Right lobe of liver (tissue), 4 donors: Measurements from ENCODE around the gene DGKK.

Experiments used
- POLR2A ChIP-seq: fragments of 450-650 bp; IDR thresholded peaks from one replicate; pipeline ENCODE4 v1.6.1; 2017; ENCODE audit warnings: antibody characterized with exemption, mild to moderate bottlenecking
- TF ChIP-seq, protein P1 (sequence below), 4 donors: fragments of 200-600 bp in 3 of 4; fragments of 450-650 bp in 1 of 4; IDR thresholded peaks; one replicate each; pipeline versions ENCODE4 v1.5.1 to v1.8.0; 2016 to 2022; ENCODE audit warnings: antibody characterized with exemption in 4 of 4, mild to moderate bottlenecking in 2 of 4
- donor health status: DM: no; HTN: no; CAD: no.
- donor health status: DM: no; HTN: no; CAD: no.
- donor health status: DM: no; HTN: yes; CAD: no.

GRCh38 chrX:50475208-50475607, 4.6 kb upstream of the DGKK start:
- TF ChIP-seq, protein P1, sequence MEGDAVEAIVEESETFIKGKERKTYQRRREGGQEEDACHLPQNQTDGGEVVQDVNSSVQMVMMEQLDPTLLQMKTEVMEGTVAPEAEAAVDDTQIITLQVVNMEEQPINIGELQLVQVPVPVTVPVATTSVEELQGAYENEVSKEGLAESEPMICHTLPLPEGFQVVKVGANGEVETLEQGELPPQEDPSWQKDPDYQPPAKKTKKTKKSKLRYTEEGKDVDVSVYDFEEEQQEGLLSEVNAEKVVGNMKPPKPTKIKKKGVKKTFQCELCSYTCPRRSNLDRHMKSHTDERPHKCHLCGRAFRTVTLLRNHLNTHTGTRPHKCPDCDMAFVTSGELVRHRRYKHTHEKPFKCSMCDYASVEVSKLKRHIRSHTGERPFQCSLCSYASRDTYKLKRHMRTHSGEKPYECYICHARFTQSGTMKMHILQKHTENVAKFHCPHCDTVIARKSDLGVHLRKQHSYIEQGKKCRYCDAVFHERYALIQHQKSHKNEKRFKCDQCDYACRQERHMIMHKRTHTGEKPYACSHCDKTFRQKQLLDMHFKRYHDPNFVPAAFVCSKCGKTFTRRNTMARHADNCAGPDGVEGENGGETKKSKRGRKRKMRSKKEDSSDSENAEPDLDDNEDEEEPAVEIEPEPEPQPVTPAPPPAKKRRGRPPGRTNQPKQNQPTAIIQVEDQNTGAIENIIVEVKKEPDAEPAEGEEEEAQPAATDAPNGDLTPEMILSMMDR (IDR thresholded peaks at IDR 0.05) = no peak
- no peak for TF ChIP-seq POLR2A
